22Rv1 (cell line): ENCODE results near the gene CYP11A1.

Experiments used
- CTCF ChIP-seq: fragments of 450-650 bp; IDR thresholded peaks from 2 replicates; pipeline ENCODE4 v1.5.1; 2017; ENCODE audit warnings: mild to moderate bottlenecking
- ZFX ChIP-seq: fragments of 450-650 bp; IDR thresholded peaks from 2 replicates; pipeline ENCODE4 v1.6.1; 2017; ENCODE audit warnings: antibody characterized with exemption, borderline replicate concordance

DNA sequence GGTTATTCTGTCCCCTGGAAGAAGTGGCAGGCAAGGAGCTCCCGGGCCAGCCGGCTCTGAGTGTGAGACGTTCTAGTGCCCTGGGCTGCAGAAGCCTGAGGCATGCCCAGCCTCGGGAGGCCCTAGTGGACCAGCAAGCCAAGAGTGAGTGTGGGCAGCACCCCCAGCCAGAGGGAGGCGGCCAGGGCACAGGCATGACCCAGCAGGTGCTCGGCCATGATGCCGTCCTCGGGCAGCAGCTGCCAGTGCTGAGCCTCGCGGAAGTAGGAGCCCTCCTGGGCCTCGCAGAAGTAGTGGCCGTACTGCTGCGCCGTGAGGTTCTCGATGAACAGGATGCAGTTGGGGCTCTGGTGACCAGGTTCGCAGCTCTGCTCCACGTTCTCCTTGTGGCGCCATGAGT lies 43.1 kb upstream of the CYP11A1 start:
- TF ChIP-seq CTCF (no peak), ZFX (no peak)
